ENCODE data around the gene CCDC86. TPM values are rescaled to one million over a fixed set of nuclear protein-coding genes. Genes with fewer than 3 reads are reported as not detected.

CCDC86 gene
- 22.7 and 22.8 TPM in 2 replicates for total RNA-seq
- long read RNA-seq, transcript CCDC86-201 (4 exons, 1,893 nt): major isoform, 31 of 32 reads
- long read RNA-seq, partial matches to known transcripts: 1 of 32 reads
- long read RNA-seq, other reads (novel, unspliced or antisense): 0 of 32 reads

- Mint-ChIP-seq H3K27me3 (peaks cover 4% of the 10 kb centered on the region), H3K9me3 (ENCODE audit: low read depth) (no peaks in the 10 kb centered on the region), H3K36me3 (ENCODE audit: insufficient read depth) (no peaks in the 10 kb centered on the region), H3K4me3 (ENCODE audit: low read depth) (peak within 1 kb of the TSS; percentile 84), H3K27ac (peak within 1 kb of the TSS; percentile 76), H3K4me1 (ENCODE audit: low read depth) (peaks cover 33% of the 10 kb centered on the region)
- peak; percentile 98 for DNase-seq (ENCODE audit: low spot score, unreplicated experiment)
- no peak for TF ChIP-seq CTCF (IDR thresholded peaks at IDR 0.05; ENCODE audit: unreplicated experiment)
These were observed at the start of gene CCDC86 for GRCh38 chr11:60841797-60842667. Gene CCDC86, plus strand, starts transcription at chr11:60842113. Its CDS starts 12 bp downstream, at chr11:60842125.

GRCh38 chr11:60792521-60792920 is 49.4 kb upstream of the CCDC86 start:
- TF ChIP-seq CTCF (IDR thresholded peaks at IDR 0.05; ENCODE audit: unreplicated experiment): no peak
- no peak overlapping the region for H3K4me3 Mint-ChIP-seq (ENCODE audit: low read depth)
- no peaks in the 10 kb centered on the region for H3K4me1 Mint-ChIP-seq (ENCODE audit: low read depth)
- no peak overlapping the region for H3K27ac Mint-ChIP-seq
- peaks cover 23% of the 10 kb centered on the region for H3K27me3 Mint-ChIP-seq
- no peak for DNase-seq (ENCODE audit: low spot score, unreplicated experiment)
- peaks cover 7% of the 10 kb centered on the region for H3K9me3 Mint-ChIP-seq (ENCODE audit: low read depth)
- H3K36me3 Mint-ChIP-seq (ENCODE audit: insufficient read depth): no peaks in the 10 kb centered on the region

- no peaks in the 10 kb centered on the region for H3K36me3 Mint-ChIP-seq (ENCODE audit: insufficient read depth)
- no peak overlapping the region for H3K27ac Mint-ChIP-seq
- peaks cover 37% of the 10 kb centered on the region for H3K27me3 Mint-ChIP-seq
- H3K4me3 Mint-ChIP-seq (ENCODE audit: low read depth): no peak overlapping the region
- DNase-seq (ENCODE audit: low spot score, unreplicated experiment): no peak
- TF ChIP-seq CTCF (IDR thresholded peaks at IDR 0.05; ENCODE audit: unreplicated experiment): no peak
- no peaks in the 10 kb centered on the region for H3K4me1 Mint-ChIP-seq (ENCODE audit: low read depth)
- peaks cover 7% of the 10 kb centered on the region for H3K9me3 Mint-ChIP-seq (ENCODE audit: low read depth)
These were observed 46.6 kb upstream of the CCDC86 start for GRCh38 chr11:60795291-60795690.

GRCh38 chr11:60797846-60798630 is 43.9 kb upstream of the CCDC86 start:
- TF ChIP-seq CTCF (IDR thresholded peaks at IDR 0.05; ENCODE audit: unreplicated experiment): no peak
- Mint-ChIP-seq H3K4me1 (ENCODE audit: low read depth) (no peaks in the 10 kb centered on the region), H3K36me3 (ENCODE audit: insufficient read depth) (no peaks in the 10 kb centered on the region), H3K27ac (no peak overlapping the region), H3K4me3 (ENCODE audit: low read depth) (no peak overlapping the region), H3K27me3 (peaks cover 38% of the 10 kb centered on the region), H3K9me3 (ENCODE audit: low read depth) (no peaks in the 10 kb centered on the region)
- DNase-seq (ENCODE audit: low spot score, unreplicated experiment): no peak

- Mint-ChIP-seq H3K27me3 (peaks cover 35% of the 10 kb centered on the region), H3K27ac (no peak overlapping the region), H3K4me1 (ENCODE audit: low read depth) (no peaks in the 10 kb centered on the region), H3K9me3 (ENCODE audit: low read depth) (no peaks in the 10 kb centered on the region), H3K4me3 (ENCODE audit: low read depth) (no peak overlapping the region), H3K36me3 (ENCODE audit: insufficient read depth) (no peaks in the 10 kb centered on the region)
- no peak for DNase-seq (ENCODE audit: low spot score, unreplicated experiment)
- no peak for TF ChIP-seq CTCF (IDR thresholded peaks at IDR 0.05; ENCODE audit: unreplicated experiment)
These were observed 43.3 kb upstream of the CCDC86 start for GRCh38 chr11:60798631-60799030.

All from progenitor cell of endocrine pancreas (in vitro differentiated cells).